OCI-LY7 (cell line): ENCODE measurements around the gene PRM2. TPM values are rescaled to one million over a fixed set of nuclear protein-coding genes. Genes with fewer than 3 reads are reported as not detected.

Source experiments
- BruUV-seq: library from RNA; stranded (reverse); fragments of 400-500 nt; replicated peaks from 2 replicates; lab custom pipeline; 2021; lab: Mats Ljungman, UMichigan
- CTCF ChIA-PET: fragments of 300-600 bp; sonication (Branson Sonifier 250); formaldehyde crosslinking; loops from one replicate; lab custom pipeline; 2022; ENCODE audit warnings: antibody characterized with exemption; ENCODE audit not compliant: unreplicated experiment; lab: Charles Lee
- POLR2A ChIA-PET: fragments of 300-600 bp; sonication (Branson Sonifier 250); formaldehyde crosslinking; loops from one replicate; lab custom pipeline; 2022; ENCODE audit warnings: antibody characterized with exemption; lab: Charles Lee
- DNase-seq: peaks from one replicate; pipeline ENCODE4 v3.0.0-alpha.2; 2015; ENCODE audit warnings: low spot score
- H2AFZ ChIP-seq: fragments of 200-600 bp; sonication (generic), shearing (Covaris generic); 2 replicates; pipeline ENCODE4 v1.6.1; 2014; ENCODE audit warnings: mild to moderate bottlenecking, antibody characterized with exemption, low read length, moderate library complexity
- H3K27ac ChIP-seq: fragments of 200-600 bp; sonication (generic); 2 replicates; pipeline ENCODE4 v1.5.1; 2014; ENCODE audit warnings: mixed run types, low read depth, mild to moderate bottlenecking, moderate library complexity, low read length, inconsistent platforms; ENCODE audit not compliant: poor library complexity, severe bottlenecking
- H3K36me3 ChIP-seq: fragments of 200-600 bp; sonication (generic); 2 replicates; pipeline ENCODE4 v1.6.1; 2014; ENCODE audit warnings: mild to moderate bottlenecking, antibody characterized with exemption, low read length, moderate library complexity, mixed read lengths; ENCODE audit not compliant: insufficient read depth
- H3K4me1 ChIP-seq: fragments of 200-600 bp; sonication (generic); 2 replicates; pipeline ENCODE4 v1.5.1; 2014; ENCODE audit warnings: mild to moderate bottlenecking, low read length; ENCODE audit not compliant: insufficient read depth, poor library complexity, severe bottlenecking
- H3K4me2 ChIP-seq: fragments of 200-600 bp; sonication (generic); 2 replicates; pipeline ENCODE4 v1.6.1; 2014; ENCODE audit warnings: mild to moderate bottlenecking, low read length
- H3K4me3 ChIP-seq: fragments of 200-600 bp; sonication (generic); 2 replicates; pipeline ENCODE4 v1.5.1; 2014; ENCODE audit warnings: mild to moderate bottlenecking, low read depth, low read length; ENCODE audit not compliant: poor library complexity, severe bottlenecking
- H3K79me2 ChIP-seq: fragments of 200-600 bp; sonication (generic); 2 replicates; pipeline ENCODE4 v1.6.1; 2016; ENCODE audit warnings: low read depth, mild to moderate bottlenecking, low read length, moderate library complexity, mixed read lengths; ENCODE audit not compliant: insufficient read depth
- H3K9me2 ChIP-seq: fragments of 200-600 bp; sonication (generic); 2 replicates; pipeline ENCODE4 v1.6.1; 2016; ENCODE audit warnings: mild to moderate bottlenecking, low read length, mixed read lengths; ENCODE audit not compliant: insufficient read depth
- H3K9me3 ChIP-seq: fragments of 200-600 bp; sonication (generic); 2 replicates; pipeline ENCODE4 v1.6.1; 2014; ENCODE audit warnings: mild to moderate bottlenecking, mixed run types, low read length, mixed read lengths
- H4K20me1 ChIP-seq: fragments of 200-600 bp; sonication (generic); 2 replicates; pipeline ENCODE4 v1.6.1; 2014; ENCODE audit warnings: mild to moderate bottlenecking, antibody characterized with exemption, low read length, moderate library complexity, mixed read lengths; ENCODE audit not compliant: insufficient read depth
- EZH2phosphoT487 ChIP-seq: fragments of 200-600 bp; sonication (generic); IDR thresholded peaks from 2 replicates; pipeline ENCODE4 v1.6.1; 2018; ENCODE audit warnings: low read depth, borderline replicate concordance, mild to moderate bottlenecking, mixed run types, antibody characterized with exemption, low read length, moderate library complexity, mixed read lengths
- intact Hi-C: fragments of 100-400 bp; cut with micrococcal nuclease; formaldehyde crosslinking; loops from one replicate; pipeline ENCODE4 v1.10.0; 2022; ENCODE audit not compliant: unreplicated experiment
- total RNA-seq, 2 experiments: library from RNA; depleted of rRNA in 1 of 2; stranded (reverse); fragments of >200 nt in 1 of 2; shearing (Covaris generic) in 1 of 2; gene quantifications; 2 replicates each; pipeline ENCODE4 v1.2.3, GENCODE V29; 2014 to 2022
- TF ChIP-seq, protein P1 (sequence below): fragments of 200-600 bp; sonication (generic); conservative IDR thresholded peaks from 2 replicates; pipeline ENCODE4 v1.5.1; 2014; ENCODE audit warnings: mild to moderate bottlenecking, antibody characterized with exemption, low read length, moderate library complexity, mixed read lengths

Gene PRM2
- total RNA-seq, 2 experiments from 2014 or later: not detected

DNA sequence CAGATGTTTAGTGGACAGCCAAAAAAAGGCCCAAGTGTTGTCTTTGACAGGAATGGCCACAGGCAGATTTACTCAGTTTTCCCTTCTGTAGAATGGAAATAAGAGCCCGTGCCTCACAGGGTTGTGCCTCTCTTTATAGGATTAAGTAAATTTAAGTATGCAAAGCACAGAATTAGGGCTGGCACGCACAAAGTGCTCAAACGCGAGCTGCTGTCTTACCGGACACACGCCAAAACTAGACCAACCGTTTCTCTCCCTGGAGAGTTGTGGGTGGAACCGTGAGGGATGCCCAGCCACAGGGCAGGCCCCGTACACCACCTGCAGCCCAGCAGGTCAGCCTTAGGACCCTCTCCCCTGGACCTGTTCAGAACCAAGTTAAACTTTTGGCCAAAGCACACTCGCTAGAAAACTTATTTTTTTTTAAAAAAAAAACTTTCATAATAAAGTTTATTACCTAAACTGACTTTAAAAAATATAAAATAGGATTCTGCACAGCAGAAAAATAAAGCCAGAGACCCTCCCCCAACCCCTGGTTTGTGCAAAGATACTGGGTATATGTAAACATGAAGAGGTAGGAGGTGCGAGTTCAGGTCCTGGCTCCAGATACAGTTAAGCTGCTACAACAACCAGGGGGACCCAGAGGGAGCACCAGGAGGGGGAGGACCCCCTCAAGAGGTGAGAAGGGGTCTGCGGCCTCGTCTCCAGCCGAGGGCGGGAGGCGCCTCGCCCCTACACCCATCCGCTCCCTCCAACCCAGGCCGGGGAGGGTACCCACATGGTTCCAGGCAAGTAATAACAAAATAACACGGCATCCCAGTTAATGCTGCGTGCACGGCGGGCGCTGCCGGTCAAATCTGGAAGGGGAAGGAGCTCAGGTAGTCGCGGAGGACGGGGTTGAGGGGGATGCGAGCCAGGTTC is 22.0 kb downstream of the PRM2 start:
- no peaks in the 10 kb centered on the region for H3K9me3 ChIP-seq
- ChIA-PET CTCF (interaction anchor here (0.6 to 2.0 kb wide), 7 partner anchors 18 to 178 kb away, joined by 3 to 19 read pairs (median 7); no protein-coding TSS in a partner anchor), POLR2A (interaction anchor here (0.7 to 3.2 kb wide), 9 partner anchors 38 to 290 kb away, joined by 3 to 18 read pairs (median 5); no protein-coding TSS in a partner anchor)
- H3K79me2 ChIP-seq: peaks cover 34% of the 10 kb centered on the region
- peaks cover 52% of the 10 kb centered on the region for H3K4me1 ChIP-seq
- H3K36me3 ChIP-seq: peaks cover 46% of the 10 kb centered on the region
- peak overlapping the region; percentile 95 for H3K4me2 ChIP-seq
- TSS peak; percentile 71 for BruUV-seq
- TF ChIP-seq, protein P1, sequence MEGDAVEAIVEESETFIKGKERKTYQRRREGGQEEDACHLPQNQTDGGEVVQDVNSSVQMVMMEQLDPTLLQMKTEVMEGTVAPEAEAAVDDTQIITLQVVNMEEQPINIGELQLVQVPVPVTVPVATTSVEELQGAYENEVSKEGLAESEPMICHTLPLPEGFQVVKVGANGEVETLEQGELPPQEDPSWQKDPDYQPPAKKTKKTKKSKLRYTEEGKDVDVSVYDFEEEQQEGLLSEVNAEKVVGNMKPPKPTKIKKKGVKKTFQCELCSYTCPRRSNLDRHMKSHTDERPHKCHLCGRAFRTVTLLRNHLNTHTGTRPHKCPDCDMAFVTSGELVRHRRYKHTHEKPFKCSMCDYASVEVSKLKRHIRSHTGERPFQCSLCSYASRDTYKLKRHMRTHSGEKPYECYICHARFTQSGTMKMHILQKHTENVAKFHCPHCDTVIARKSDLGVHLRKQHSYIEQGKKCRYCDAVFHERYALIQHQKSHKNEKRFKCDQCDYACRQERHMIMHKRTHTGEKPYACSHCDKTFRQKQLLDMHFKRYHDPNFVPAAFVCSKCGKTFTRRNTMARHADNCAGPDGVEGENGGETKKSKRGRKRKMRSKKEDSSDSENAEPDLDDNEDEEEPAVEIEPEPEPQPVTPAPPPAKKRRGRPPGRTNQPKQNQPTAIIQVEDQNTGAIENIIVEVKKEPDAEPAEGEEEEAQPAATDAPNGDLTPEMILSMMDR: peak; percentile 51
- no peak for TF ChIP-seq EZH2phosphoT487
- H3K9me2 ChIP-seq: no peaks in the 10 kb centered on the region
- no peak overlapping the region for H2AFZ ChIP-seq
- peak overlapping the region; percentile 95 for H3K4me3 ChIP-seq
- intact Hi-C loops: loop anchor here (1.0 to 5.0 kb wide), 2 partner anchors 157 to 290 kb away; no protein-coding TSS in a partner anchor
- H4K20me1 ChIP-seq: peaks cover 25% of the 10 kb centered on the region
- peak overlapping the region; percentile 61 for H3K27ac ChIP-seq
- peak; percentile 75 for DNase-seq

DNA sequence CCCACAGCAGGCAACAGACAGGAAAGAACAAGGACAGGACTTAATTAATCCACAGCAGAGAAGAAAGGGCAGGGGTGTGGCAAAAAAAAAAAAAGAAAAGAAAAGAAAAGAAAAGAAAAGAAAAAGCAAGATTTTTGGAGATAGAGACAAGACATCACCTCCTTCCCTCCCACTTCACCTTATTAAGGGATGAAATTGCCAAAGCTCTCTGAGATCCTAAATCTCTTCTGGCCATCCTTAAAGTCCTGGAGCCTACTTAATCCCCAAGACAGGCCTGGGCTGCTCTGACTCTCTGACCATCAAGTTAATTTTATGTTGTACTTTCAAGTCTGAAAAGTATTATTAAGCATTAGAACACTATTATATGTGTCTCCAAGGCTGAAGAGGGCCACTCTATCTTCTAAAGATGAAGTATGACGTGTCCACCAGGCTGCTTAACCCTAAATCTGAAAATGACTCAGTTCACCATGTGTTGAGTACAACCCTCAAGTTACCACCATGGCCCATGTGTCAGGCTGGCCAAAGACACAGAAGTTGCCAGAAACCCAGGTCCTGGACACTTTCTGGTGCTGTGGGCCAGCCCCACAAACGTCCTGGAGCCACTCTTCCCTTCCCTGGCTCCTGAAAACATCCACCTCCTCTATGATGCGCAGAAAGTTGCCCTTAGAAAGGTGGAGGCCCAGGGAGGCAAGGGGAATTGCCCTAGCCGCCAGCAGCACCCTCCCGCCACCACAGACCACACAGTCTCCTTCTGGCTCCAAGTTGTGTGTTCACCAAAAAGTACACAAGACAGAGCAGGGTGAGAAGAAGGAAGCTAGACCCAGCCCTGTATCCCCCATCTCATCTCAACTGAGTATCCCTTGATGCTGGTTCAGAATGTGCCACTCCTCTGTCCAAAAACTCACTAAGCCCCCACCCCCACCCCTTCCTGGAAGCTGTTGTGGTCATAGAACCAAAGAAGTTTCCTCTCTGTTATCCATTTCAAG is 23.0 kb downstream of the PRM2 start:
- H3K4me3 ChIP-seq: peak overlapping the region; percentile 95
- no peak overlapping the region for H2AFZ ChIP-seq
- TF ChIP-seq, protein P1: no peak
- no peak for TF ChIP-seq EZH2phosphoT487
- ChIA-PET CTCF (no interaction called here), POLR2A (interaction anchor here (0.7 to 3.2 kb wide), 2 partner anchors 59 to 294 kb away, joined by 4 to 18 read pairs; no protein-coding TSS in a partner anchor)
- BruUV-seq: no TSS peak
- peak; percentile 35 for DNase-seq
- peaks cover 46% of the 10 kb centered on the region for H3K36me3 ChIP-seq
- peak overlapping the region; percentile 95 for H3K4me2 ChIP-seq
- H4K20me1 ChIP-seq: peaks cover 25% of the 10 kb centered on the region
- peaks cover 34% of the 10 kb centered on the region for H3K79me2 ChIP-seq
- intact Hi-C loops: loop anchor here (5.0 kb wide), 1 partner anchor 156 kb away; no protein-coding TSS in a partner anchor
- H3K4me1 ChIP-seq: peaks cover 45% of the 10 kb centered on the region
- no peaks in the 10 kb centered on the region for H3K9me2 ChIP-seq
- peak overlapping the region; percentile 61 for H3K27ac ChIP-seq
- H3K9me3 ChIP-seq: no peaks in the 10 kb centered on the region
